ENCODE measurements around the gene SYTL3. TPM values are rescaled to one million over a fixed set of nuclear protein-coding genes. Genes with fewer than 3 reads are reported as not detected.

SYTL3 gene
- total RNA-seq, 1 experiment from 2014 or later = 0.09 TPM

DNA sequence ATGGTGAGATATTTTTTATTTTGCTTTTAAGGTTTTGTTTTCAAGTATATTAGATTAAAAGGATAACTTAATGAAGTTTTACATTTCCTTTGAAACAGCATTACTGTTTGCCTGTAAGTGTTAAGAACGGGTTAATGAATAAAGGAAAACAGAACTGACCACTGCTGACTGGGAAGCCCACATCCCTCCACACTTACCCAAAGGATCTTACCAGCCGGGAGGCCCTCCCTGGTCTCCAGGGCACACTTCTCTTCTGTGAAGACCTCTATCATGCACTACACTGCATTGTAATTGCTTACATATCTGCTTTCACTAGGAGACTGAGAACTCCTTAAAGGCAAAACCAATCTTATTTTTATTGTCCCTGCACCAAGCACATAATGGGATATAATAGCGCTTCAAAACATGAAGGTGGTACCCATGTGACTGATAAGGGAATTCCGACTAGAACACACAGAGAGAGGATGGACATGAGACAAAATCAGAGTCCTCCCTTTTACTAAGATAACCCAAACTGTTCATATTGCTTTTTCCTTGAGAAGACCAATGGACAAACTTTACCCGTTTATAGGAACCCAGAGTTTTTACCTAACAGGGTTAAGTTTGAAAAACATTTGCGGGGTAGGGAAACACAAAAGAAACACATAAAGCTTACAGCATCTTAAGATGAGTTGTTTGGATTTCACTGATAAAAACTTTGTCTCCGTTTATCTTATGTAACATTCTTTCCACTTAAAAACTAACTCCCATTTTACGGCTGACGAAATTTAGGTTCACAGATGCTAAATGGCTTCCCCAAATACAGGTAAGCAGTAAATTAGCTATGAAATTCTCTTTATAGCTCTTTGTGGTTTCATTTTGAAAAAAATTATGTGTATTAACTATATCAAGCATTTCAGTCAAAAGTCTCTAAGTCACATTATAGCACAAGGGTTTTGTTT, 160.6 kb downstream of the SYTL3 start:
- Histone ChIP-seq H3K79me1 (ENCODE audit: insufficient read depth, low read depth, low read length, poor library complexity, severe bottlenecking) (peaks cover 2% of the 10 kb centered on the region), H3K79me2 (ENCODE audit: insufficient read depth, low read length) (peaks cover 83% of the 10 kb centered on the region), H3K4ac (ENCODE audit: low read depth, low read length) (no peak overlapping the region), H3K56ac (ENCODE audit: insufficient read length, low read depth, low read length) (no peak overlapping the region), H2BK15ac (ENCODE audit: low read depth, low read length) (no peak overlapping the region), H3K18ac (ENCODE audit: insufficient read length, low read depth, low read length) (no peak overlapping the region), H4K91ac (ENCODE audit: insufficient read length, low read depth, low read length) (no peak overlapping the region), H3K9me3 (ENCODE audit: control insufficient read depth, low read depth, low read length) (no peaks in the 10 kb centered on the region), H3K23me2 (ENCODE audit: insufficient read length, low read depth, low read length, poor library complexity, severe bottlenecking) (no peaks in the 10 kb centered on the region), H3K14ac (ENCODE audit: insufficient read depth, low read length) (no peak overlapping the region), H2BK12ac (ENCODE audit: insufficient read length, low read depth, low read length) (no peak overlapping the region), H3K4me1 (ENCODE audit: insufficient read depth, low read length) (peaks cover 25% of the 10 kb centered on the region), H2BK120ac (ENCODE audit: low read depth, low read length, poor library complexity, severe bottlenecking) (no peak overlapping the region), H2AFZ (ENCODE audit: low read length) (no peak overlapping the region), H3K9ac (ENCODE audit: extremely low read depth, insufficient read length, low read length) (no peak overlapping the region), H4K8ac (replicated peaks; ENCODE audit: insufficient read length, low read depth, low read length) (no peak overlapping the region), H2BK5ac (ENCODE audit: insufficient read length, low read length) (no peak overlapping the region), H3T11ph (ENCODE audit: low read length) (no peak overlapping the region), H2AK5ac (ENCODE audit: insufficient read length, low read length) (no peak overlapping the region), H3K4me2 (ENCODE audit: insufficient read depth, insufficient read length, low read length) (no peak overlapping the region), H4K5ac (ENCODE audit: insufficient read length, low read depth, low read length) (no peak overlapping the region), H3K27ac (ENCODE audit: insufficient read length, low read depth, low read length) (no peak overlapping the region), H3K23ac (ENCODE audit: insufficient read length, low read depth, low read length) (no peak overlapping the region), H4K20me1 (ENCODE audit: control insufficient read depth, insufficient read depth, insufficient read length) (no peaks in the 10 kb centered on the region), H2BK20ac (ENCODE audit: low read depth, low read length, poor library complexity, severe bottlenecking) (no peak overlapping the region), H3K27me3 (ENCODE audit: insufficient read depth, low read length) (no peaks in the 10 kb centered on the region)
- H3K36me3 Mint-ChIP-seq (ENCODE audit: insufficient read depth in 1 of 3, low read depth in 3 of 3) = peaks cover 20 to 94% (median 69%) of the 10 kb centered on the region in 3 experiments; a peak in 6 of 7 replicates
- H3K27me3 Mint-ChIP-seq (ENCODE audit: low read depth) = no peaks in the 10 kb centered on the region
- no peak for DNase-seq
- no peak overlapping the region; a peak in 1 of 5 replicates for H3K4me3 Mint-ChIP-seq
- H3K9me3 Mint-ChIP-seq = no peaks in the 10 kb centered on the region
- peaks cover 94 to 96% of the 10 kb centered on the region in 2 experiments for H3K4me1 Mint-ChIP-seq
- WGBS (ENCODE audit: extremely low coverage, insufficient read length, low lambda C conversion rate) = no CpG with 5 or more reads among the region's 9 CpGs
- peak overlapping the region in 2 of 3 experiments; percentile 21 to 64; a peak in 2 of 7 replicates for H3K27ac Mint-ChIP-seq
- TF ChIP-seq, protein P1, sequence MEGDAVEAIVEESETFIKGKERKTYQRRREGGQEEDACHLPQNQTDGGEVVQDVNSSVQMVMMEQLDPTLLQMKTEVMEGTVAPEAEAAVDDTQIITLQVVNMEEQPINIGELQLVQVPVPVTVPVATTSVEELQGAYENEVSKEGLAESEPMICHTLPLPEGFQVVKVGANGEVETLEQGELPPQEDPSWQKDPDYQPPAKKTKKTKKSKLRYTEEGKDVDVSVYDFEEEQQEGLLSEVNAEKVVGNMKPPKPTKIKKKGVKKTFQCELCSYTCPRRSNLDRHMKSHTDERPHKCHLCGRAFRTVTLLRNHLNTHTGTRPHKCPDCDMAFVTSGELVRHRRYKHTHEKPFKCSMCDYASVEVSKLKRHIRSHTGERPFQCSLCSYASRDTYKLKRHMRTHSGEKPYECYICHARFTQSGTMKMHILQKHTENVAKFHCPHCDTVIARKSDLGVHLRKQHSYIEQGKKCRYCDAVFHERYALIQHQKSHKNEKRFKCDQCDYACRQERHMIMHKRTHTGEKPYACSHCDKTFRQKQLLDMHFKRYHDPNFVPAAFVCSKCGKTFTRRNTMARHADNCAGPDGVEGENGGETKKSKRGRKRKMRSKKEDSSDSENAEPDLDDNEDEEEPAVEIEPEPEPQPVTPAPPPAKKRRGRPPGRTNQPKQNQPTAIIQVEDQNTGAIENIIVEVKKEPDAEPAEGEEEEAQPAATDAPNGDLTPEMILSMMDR (conservative IDR thresholded peaks at IDR 0.05) = no peak

All from H9 (cell line).